Psoas muscle (tissue), 8 donors: ENCODE data around the gene ZNF530. TPM values are rescaled to one million over a fixed set of nuclear protein-coding genes. Genes with fewer than 3 reads are reported as not detected.

Experiments
- ATAC-seq, 4 donors: fragments of 200-7000 bp; cut with Tn5 transposase; one replicate each; pipeline ENCODE4 v1.9.1; 2020; ENCODE audit warnings: moderate library complexity in 3 of 4, mild to moderate bottlenecking in 2 of 4
- DNase-seq, 2 donors: peaks; one replicate each; pipeline ENCODE4 v3.0.0-alpha.2; 2020
- H3K27ac ChIP-seq: fragments of 200-600 bp; one replicate; pipeline ENCODE4 v1.8.0; 2022
- H3K27me3 ChIP-seq, 3 donors: fragments of 200-600 bp in 1 of 3; one replicate each; pipeline versions ENCODE4 v1.6.1 to v1.8.0; 2013 to 2022; ENCODE audit warnings: low read length in 2 of 3, mild to moderate bottlenecking in 2 of 3, moderate library complexity in 1 of 3; ENCODE audit not compliant: insufficient read depth in 3 of 3
- H3K36me3 ChIP-seq, 2 donors: fragments of 200-600 bp in 1 of 2; one replicate each; pipeline versions ENCODE4 v1.6.1 to v1.8.0; 2013 to 2022; ENCODE audit warnings: low read depth in 1 of 2, mild to moderate bottlenecking in 1 of 2, moderate library complexity in 1 of 2; ENCODE audit not compliant: insufficient read depth in 1 of 2
- H3K4me1 ChIP-seq: fragments of 200-600 bp; one replicate; pipeline ENCODE4 v1.8.0; 2022
- H3K4me3 ChIP-seq: fragments of 200-600 bp; one replicate; pipeline ENCODE4 v1.8.0; 2022; ENCODE audit warnings: mild to moderate bottlenecking
- H3K9me3 ChIP-seq: fragments of 200-600 bp; one replicate; pipeline ENCODE4 v1.8.0; 2022
- WGBS, 3 donors: extraction: QIAGEN DNeasy Blood & Tissue Kit; methylation state at CpG; one replicate each; pipeline versions ENCODE4 v1.1.6 to v1.1.7; 2013; 5-methylcytosine and 5-hydroxymethylcytosine counted together
- intact Hi-C, 2 donors: fragments of 100-400 bp; cut with DNase I; formaldehyde crosslinking; loops; one replicate each; pipeline versions ENCODE4 v1.11.0 to v1.14.2; 2022
- polyA plus RNA-seq, 3 donors: library from polyadenylated mRNA; stranded (reverse); fragments of 200-250 nt; gene quantifications; one replicate each; pipeline ENCODE4 v1.2.3, GENCODE V29; 2013
- total RNA-seq, 4 donors: library from RNA; stranded (reverse); fragmentation: NEBNext Ultra II Directional in 2 of 4; extraction: Animal tissue kit (Norgen Biotek cat#: 25700) in 2 of 4; gene quantifications; one replicate each; pipeline versions ENCODE4 v1.2.1 to v1.2.4, GENCODE V29; 2021 to 2023
- TF ChIP-seq, protein P1 (sequence below): fragments of 200-600 bp; IDR thresholded peaks from one replicate; pipeline ENCODE4 v1.8.0; 2022; ENCODE audit warnings: antibody characterized with exemption
- donor health status: healthy with polysubstance abuse.
- donor health status: DM: no; HTN: no; CAD: no; lungs with moderate emphysema.
- donor health status: Bipolar disorder and iron deficiency.
- donor health status: healthy.
- donor health status: DM: yes; HTN: yes; CAD: no.
- donor health status: DM: no; HTN: no; CAD: no.
- donor health status: DM: no; HTN: no; CAD: no.
- donor health status: DM: yes; HTN: yes; CAD: no.

Gene ZNF530
- total and polyA plus RNA-seq, 7 donors: 0.81 to 11.7 (median 2.3) TPM

DNA sequence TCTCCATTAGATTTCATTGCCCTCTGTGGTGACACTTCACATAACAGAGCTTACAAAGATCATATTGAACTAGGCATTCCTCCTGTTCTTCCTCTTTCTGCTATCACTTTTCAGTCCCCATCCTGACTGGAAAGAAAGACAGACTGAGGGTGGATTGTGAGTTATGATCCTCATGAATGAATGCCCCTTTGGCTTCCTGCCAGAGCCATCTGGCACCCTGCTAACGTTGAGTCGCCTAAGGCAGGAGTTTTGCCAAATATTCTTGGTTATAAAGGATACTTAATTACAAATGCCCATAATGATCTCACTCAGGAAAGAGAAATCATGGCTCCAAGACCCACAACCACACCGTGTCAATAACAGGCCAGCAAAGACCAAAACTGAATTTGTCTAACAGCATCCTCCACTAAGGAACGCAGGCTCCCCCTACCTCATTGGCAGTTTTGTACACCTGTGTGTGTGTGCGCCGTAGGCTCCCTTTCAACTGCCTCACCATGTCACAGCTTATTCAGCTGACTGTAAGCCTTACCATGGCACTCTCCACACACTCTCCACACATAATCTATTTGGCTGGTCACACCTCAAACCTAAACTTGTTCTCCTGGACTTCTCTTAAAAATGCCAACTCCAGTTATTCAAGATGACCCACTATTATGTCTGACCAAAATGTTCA is 48.8 kb downstream of the ZNF530 start:
- ATAC-seq: no peak
- Histone ChIP-seq H3K27ac (no peak overlapping the region), H3K4me3 (no peak overlapping the region), H3K36me3 (no peaks in the 10 kb centered on the region), H3K9me3 (peaks cover 24% of the 10 kb centered on the region), H3K4me1 (no peaks in the 10 kb centered on the region), H3K27me3 (peaks cover 0 to 4% (median 2%) of the 10 kb centered on the region in 3 donors)
- no peak for DNase-seq
- WGBS, 3 donors: 50 to 53% (median 51%) methylated on average over 6 of the region's 6 CpGs
- intact Hi-C loops: no loop called here
- TF ChIP-seq, protein P1, sequence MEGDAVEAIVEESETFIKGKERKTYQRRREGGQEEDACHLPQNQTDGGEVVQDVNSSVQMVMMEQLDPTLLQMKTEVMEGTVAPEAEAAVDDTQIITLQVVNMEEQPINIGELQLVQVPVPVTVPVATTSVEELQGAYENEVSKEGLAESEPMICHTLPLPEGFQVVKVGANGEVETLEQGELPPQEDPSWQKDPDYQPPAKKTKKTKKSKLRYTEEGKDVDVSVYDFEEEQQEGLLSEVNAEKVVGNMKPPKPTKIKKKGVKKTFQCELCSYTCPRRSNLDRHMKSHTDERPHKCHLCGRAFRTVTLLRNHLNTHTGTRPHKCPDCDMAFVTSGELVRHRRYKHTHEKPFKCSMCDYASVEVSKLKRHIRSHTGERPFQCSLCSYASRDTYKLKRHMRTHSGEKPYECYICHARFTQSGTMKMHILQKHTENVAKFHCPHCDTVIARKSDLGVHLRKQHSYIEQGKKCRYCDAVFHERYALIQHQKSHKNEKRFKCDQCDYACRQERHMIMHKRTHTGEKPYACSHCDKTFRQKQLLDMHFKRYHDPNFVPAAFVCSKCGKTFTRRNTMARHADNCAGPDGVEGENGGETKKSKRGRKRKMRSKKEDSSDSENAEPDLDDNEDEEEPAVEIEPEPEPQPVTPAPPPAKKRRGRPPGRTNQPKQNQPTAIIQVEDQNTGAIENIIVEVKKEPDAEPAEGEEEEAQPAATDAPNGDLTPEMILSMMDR: no peak

DNA sequence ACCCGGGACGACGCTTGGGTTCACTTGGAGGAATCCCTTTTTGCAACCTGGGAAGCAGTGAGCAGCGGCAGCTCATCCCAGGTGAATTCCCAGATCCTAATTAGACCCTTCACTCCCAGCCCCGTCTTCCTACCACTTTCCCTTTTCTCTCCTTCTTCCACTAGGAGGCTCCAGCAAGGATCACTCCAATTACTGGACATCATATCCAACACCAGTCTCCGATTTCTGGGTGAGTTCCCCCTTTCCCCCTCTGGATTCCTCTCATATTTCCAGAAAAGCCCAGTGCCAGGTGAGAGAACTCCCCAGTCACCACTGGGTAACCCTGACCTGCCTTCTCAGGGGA is 51.9 kb downstream of the ZNF530 start:
- Histone ChIP-seq H3K27me3 (peaks cover 0 to 4% (median 2%) of the 10 kb centered on the region in 3 donors), H3K4me3 (no peak overlapping the region), H3K4me1 (no peaks in the 10 kb centered on the region), H3K27ac (no peak overlapping the region), H3K9me3 (peaks cover 7% of the 10 kb centered on the region), H3K36me3 (no peaks in the 10 kb centered on the region)
- 34 to 37% (median 34%) methylated on average over 6 of the region's 6 CpGs for WGBS, 3 donors
- intact Hi-C loops: no loop called here
- DNase-seq (no peak), ATAC-seq (no peak)
- TF ChIP-seq, protein P1: no peak

DNA sequence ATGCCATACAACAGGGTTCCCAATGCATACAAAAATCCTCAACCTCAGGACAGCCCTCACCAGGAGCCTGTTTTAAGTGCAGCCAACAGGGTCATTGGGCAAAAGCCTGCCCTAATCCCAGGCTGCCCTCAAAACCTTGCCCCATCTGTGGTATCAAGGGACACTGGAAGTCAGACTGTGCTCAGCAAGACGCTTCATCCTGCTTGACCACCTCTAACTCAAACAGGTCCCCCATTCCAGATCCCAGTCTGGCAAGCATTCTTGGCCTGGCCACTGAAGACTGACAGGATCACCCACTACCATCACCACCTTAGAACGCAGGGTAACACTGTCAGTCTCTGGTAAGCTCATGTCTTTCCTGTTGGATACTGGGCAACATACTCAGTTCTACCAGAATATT is 54.0 kb downstream of the ZNF530 start:
- intact Hi-C loops: no loop called here
- WGBS, 3 donors: 77 to 93% (median 83%) methylated on average over 2 of the region's 2 CpGs
- H3K4me1 ChIP-seq: no peaks in the 10 kb centered on the region
- no peaks in the 10 kb centered on the region for H3K36me3 ChIP-seq
- no peak overlapping the region for H3K4me3 ChIP-seq
- H3K9me3 ChIP-seq: peaks cover 7% of the 10 kb centered on the region
- H3K27ac ChIP-seq: no peak overlapping the region
- peaks cover 0 to 4% (median 2%) of the 10 kb centered on the region in 3 donors for H3K27me3 ChIP-seq
- ATAC-seq (no peak), DNase-seq (no peak)
- TF ChIP-seq, protein P1: no peak

DNA sequence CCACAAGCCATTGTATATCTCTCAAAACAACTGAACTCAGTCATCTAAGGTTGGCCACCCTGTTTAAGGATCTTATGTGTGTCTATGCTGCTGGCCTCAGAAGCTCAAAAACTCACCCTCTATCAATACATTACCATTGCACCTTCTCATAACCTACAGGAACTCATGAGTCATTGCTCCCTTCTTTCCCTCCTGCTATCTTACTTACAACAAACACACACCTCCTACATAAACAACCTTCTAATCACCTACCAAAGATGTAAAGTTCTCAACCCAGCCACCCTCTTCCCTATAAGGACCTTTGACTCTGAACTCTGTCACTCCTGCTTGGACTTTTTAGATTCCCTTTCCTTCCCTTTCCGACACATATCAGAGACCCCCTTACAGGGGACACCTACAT is 55.8 kb downstream of the ZNF530 start:
- Histone ChIP-seq H3K4me3 (no peak overlapping the region), H3K27ac (no peak overlapping the region), H3K9me3 (peaks cover 3% of the 10 kb centered on the region), H3K36me3 (no peaks in the 10 kb centered on the region), H3K27me3 (peaks cover 0 to 4% (median 2%) of the 10 kb centered on the region in 3 donors), H3K4me1 (no peaks in the 10 kb centered on the region)
- TF ChIP-seq, protein P1: no peak
- intact Hi-C loops: no loop called here
- ATAC-seq: no peak
- WGBS, 3 donors: 42 to 96% (median 92%) methylated on average over 1 of the region's 1 CpG
- DNase-seq: no peak

DNA sequence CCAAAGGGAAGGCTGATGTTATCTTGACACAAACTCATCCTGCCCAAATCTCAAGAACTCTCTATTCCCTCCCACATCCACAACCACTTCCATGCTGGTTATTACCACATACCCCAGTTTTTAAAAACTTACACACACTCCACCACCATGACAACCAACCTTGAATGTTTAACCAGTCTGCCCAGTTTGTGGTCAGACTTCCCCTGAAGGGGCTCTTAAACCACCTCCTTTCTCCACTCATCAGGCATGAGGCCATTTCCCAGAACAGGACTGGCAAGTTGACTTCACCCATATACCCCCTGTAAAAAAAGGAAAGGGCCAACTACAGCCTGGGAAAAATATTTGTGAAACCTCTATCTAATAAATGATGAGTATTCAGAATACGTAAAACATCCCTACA is 56.7 kb downstream of the ZNF530 start:
- ATAC-seq (no peak), DNase-seq (no peak)
- 74 to 86% (median 84%) methylated on average over 1 of the region's 1 CpG for WGBS, 3 donors
- H3K27ac ChIP-seq: no peak overlapping the region
- H3K9me3 ChIP-seq: peaks cover 3% of the 10 kb centered on the region
- peaks cover 0 to 4% (median 2%) of the 10 kb centered on the region in 3 donors for H3K27me3 ChIP-seq
- no peaks in the 10 kb centered on the region for H3K36me3 ChIP-seq
- no peak overlapping the region for H3K4me3 ChIP-seq
- intact Hi-C loops: no loop called here
- H3K4me1 ChIP-seq: no peaks in the 10 kb centered on the region
- TF ChIP-seq, protein P1: no peak
